Liver (tissue), 9 donors: ENCODE results near the gene PWWP2B. TPM values are rescaled to one million over a fixed set of nuclear protein-coding genes. Genes with fewer than 3 reads are reported as not detected.

Experiments used
- DNase-seq: peaks from one replicate; pipeline ENCODE4 v3.0.0-alpha.2; 2017; ENCODE audit warnings: low spot score
- H3K27ac ChIP-seq, 2 donors: one replicate each; pipeline ENCODE4 v1.7.0; 2013; ENCODE audit warnings: inconsistent platforms in 2 of 2, low read length in 2 of 2, control low read depth in 1 of 2, low read depth in 1 of 2, mild to moderate bottlenecking in 1 of 2
- H3K27me3 ChIP-seq, 4 donors: one replicate each; pipeline versions ENCODE4 v1.6.1 to v1.7.0; 2013; ENCODE audit warnings: low read length in 3 of 4, inconsistent platforms in 1 of 4, mild to moderate bottlenecking in 1 of 4, moderate library complexity in 1 of 4; ENCODE audit not compliant: control insufficient read depth in 4 of 4, insufficient read depth in 4 of 4
- H3K36me3 ChIP-seq, 4 donors: one replicate each; pipeline versions ENCODE4 v1.6.1 to v1.7.0; 2013; ENCODE audit warnings: low read length in 3 of 4, mild to moderate bottlenecking in 3 of 4, low read depth in 1 of 4, moderate library complexity in 1 of 4; ENCODE audit not compliant: control insufficient read depth in 4 of 4, insufficient read depth in 3 of 4
- H3K4me1 ChIP-seq, 4 donors: one replicate each; pipeline versions ENCODE4 v1.6.1 to v1.7.0; 2013; ENCODE audit warnings: low read length in 3 of 4, mild to moderate bottlenecking in 3 of 4, moderate library complexity in 1 of 4; ENCODE audit not compliant: control insufficient read depth in 4 of 4, insufficient read depth in 4 of 4
- H3K4me3 ChIP-seq, 3 donors: one replicate each; pipeline versions ENCODE4 v1.6.1 to v1.7.0; 2013; ENCODE audit warnings: low read length in 3 of 3, control low read depth in 1 of 3, low read depth in 1 of 3, mild to moderate bottlenecking in 1 of 3
- H3K9ac ChIP-seq, 2 donors: one replicate each; pipeline ENCODE4 v1.7.0; 2013; ENCODE audit warnings: low read length in 2 of 2, mild to moderate bottlenecking in 2 of 2, moderate library complexity in 2 of 2, control low read depth in 1 of 2, low read depth in 1 of 2
- H3K9me3 ChIP-seq, 4 donors: one replicate each; pipeline versions ENCODE4 v1.6.1 to v1.7.0; 2013; ENCODE audit warnings: low read length in 3 of 4; ENCODE audit not compliant: control insufficient read depth in 4 of 4
- CTCF ChIP-seq: fragments of 150-350 bp; IDR thresholded peaks from 2 replicates; pipeline ENCODE4 v1.5.1; 2017; ENCODE audit warnings: improper control_type of control experiment, low read depth, low read length; ENCODE audit not compliant: missing input control
- EGR1 ChIP-seq, 2 donors: IDR thresholded peaks; 2 replicates each; pipeline ENCODE4 v1.6.1; 2016 to 2018; ENCODE audit warnings: antibody characterized with exemption in 2 of 2, low read depth in 2 of 2
- FOXA1 ChIP-seq: IDR thresholded peaks from 2 replicates; pipeline ENCODE4 v1.6.1; 2016; ENCODE audit warnings: antibody characterized with exemption
- FOXA2 ChIP-seq: IDR thresholded peaks from 2 replicates; pipeline ENCODE4 v1.6.1; 2016; ENCODE audit warnings: antibody characterized with exemption
- GABPA ChIP-seq, 2 donors: IDR thresholded peaks in 1 of 2; conservative IDR thresholded peaks in 1 of 2; 2 replicates each; pipeline ENCODE4 v1.6.1; 2016; ENCODE audit warnings: antibody characterized with exemption in 2 of 2, mild to moderate bottlenecking in 1 of 2, moderate library complexity in 1 of 2
- HNF4A ChIP-seq, 2 donors: conservative IDR thresholded peaks; 2 replicates each; pipeline ENCODE4 v1.6.1; 2016; ENCODE audit warnings: antibody characterized with exemption in 2 of 2, mild to moderate bottlenecking in 2 of 2
- HNF4G ChIP-seq: IDR thresholded peaks from 2 replicates; pipeline ENCODE4 v1.6.1; 2016; ENCODE audit warnings: antibody characterized with exemption
- JUND ChIP-seq, 2 donors: IDR thresholded peaks; 2 replicates each; pipeline ENCODE4 v1.6.1; 2016; ENCODE audit warnings: antibody characterized with exemption in 2 of 2
- MAX ChIP-seq: IDR thresholded peaks from 2 replicates; pipeline ENCODE4 v1.6.1; 2016; ENCODE audit warnings: antibody characterized with exemption
- NR2F2 ChIP-seq: IDR thresholded peaks from 2 replicates; pipeline ENCODE4 v1.6.1; 2016; ENCODE audit warnings: antibody characterized with exemption
- RAD21 ChIP-seq, 2 donors: IDR thresholded peaks; 2 replicates each; pipeline ENCODE4 v1.6.1; 2016; ENCODE audit warnings: antibody characterized with exemption in 2 of 2, mild to moderate bottlenecking in 2 of 2
- REST ChIP-seq: IDR thresholded peaks from 2 replicates; pipeline ENCODE4 v1.6.1; 2016; ENCODE audit warnings: antibody characterized with exemption, mild to moderate bottlenecking
- RXRA ChIP-seq, 2 donors: IDR thresholded peaks; 2 replicates each; pipeline ENCODE4 v1.6.1; 2017 to 2018; ENCODE audit warnings: antibody characterized with exemption in 2 of 2, mild to moderate bottlenecking in 1 of 2
- SP1 ChIP-seq: IDR thresholded peaks from 2 replicates; pipeline ENCODE4 v1.6.1; 2018; ENCODE audit warnings: antibody characterized with exemption, mild to moderate bottlenecking
- YY1 ChIP-seq: IDR thresholded peaks from 2 replicates; pipeline ENCODE4 v1.6.1; 2016; ENCODE audit warnings: antibody characterized with exemption, mild to moderate bottlenecking
- WGBS: extraction: QIAGEN DNeasy Blood & Tissue Kit; methylation state at CpG from one replicate; pipeline ENCODE4 v1.1.7; 2013; 5-methylcytosine and 5-hydroxymethylcytosine counted together
- polyA plus RNA-seq, 2 donors: library from polyadenylated mRNA; stranded (reverse) in 1 of 2; unstranded in 1 of 2; fragments of 200-250 nt in 1 of 2; fragments of >200 nt in 1 of 2; fragmentation: Nextera tagmentation in 1 of 2; extraction: Ambion mirVana in 1 of 2; gene quantifications; one replicate each; pipeline versions ENCODE4 v1.2.1 to v1.2.3, GENCODE V29; 2013 to 2015
- total RNA-seq, 2 donors: library from RNA; depleted of rRNA; stranded (reverse); fragments of >200 nt; gene quantifications; one replicate each; pipeline ENCODE4 v1.2.3, GENCODE V29; 2014
- donor health status: healthy.
- donor health status: healthy.
- donor health status: healthy.
- donor health status: healthy.
- donor health status: healthy.

PWWP2B gene
- total and polyA plus RNA-seq, 4 donors = 0.75 to 4.2 (median 3.6) TPM

GRCh38 chr10:132353456-132354355 lies 43.3 kb upstream of the PWWP2B start (continued):
- no peak for TF ChIP-seq EGR1 (IDR thresholded peaks at IDR 0.05; ENCODE audit: low read depth in 2 of 2)
- TF ChIP-seq RXRA (IDR thresholded peaks at IDR 0.05) = no peak
- TF ChIP-seq RAD21 (IDR thresholded peaks at IDR 0.05) = no peak
- no peak for TF ChIP-seq MAX
- no peak for TF ChIP-seq SP1
- no peak for TF ChIP-seq FOXA2
- no peak for TF ChIP-seq JUND (IDR thresholded peaks at IDR 0.05)
- TF ChIP-seq FOXA1 = no peak
- no peak for TF ChIP-seq NR2F2

- TF ChIP-seq GABPA (IDR thresholded peaks at IDR 0.05 in 1 of 2, conservative IDR thresholded peaks at IDR 0.05 in 1 of 2) (no peak), CTCF (no peak), YY1 (no peak), JUND (IDR thresholded peaks at IDR 0.05) (no peak), MAX (no peak)
- Histone ChIP-seq H3K36me3 (peaks cover 0 to 3% (median 0%) of the 10 kb centered on the region in 4 donors), H3K4me3 (no peak overlapping the region), H3K9me3 (no peaks in the 10 kb centered on the region), H3K27me3 (no peaks in the 10 kb centered on the region), H3K9ac (no peak overlapping the region), H3K27ac (no peak overlapping the region), H3K4me1 (no peaks in the 10 kb centered on the region)
- no peak for DNase-seq
- WGBS = 94% methylated on average over 32 of the region's 32 CpGs
These were observed 42.5 kb upstream of the PWWP2B start for GRCh38 chr10:132354356-132355094.

- peaks cover 0 to 3% (median 0%) of the 10 kb centered on the region in 4 donors for H3K36me3 ChIP-seq
- 95% methylated on average over 17 of the region's 17 CpGs for WGBS
- no peak for DNase-seq
- H3K9me3 ChIP-seq = no peaks in the 10 kb centered on the region
- TF ChIP-seq HNF4G = no peak
- no peak for TF ChIP-seq YY1
- no peak for TF ChIP-seq FOXA2
- no peak for TF ChIP-seq HNF4A (conservative IDR thresholded peaks at IDR 0.05)
- TF ChIP-seq FOXA1 = no peak
- no peak for TF ChIP-seq EGR1 (IDR thresholded peaks at IDR 0.05; ENCODE audit: low read depth in 2 of 2)
- no peak for TF ChIP-seq JUND (IDR thresholded peaks at IDR 0.05)
- TF ChIP-seq NR2F2 = no peak
- no peak for TF ChIP-seq RAD21 (IDR thresholded peaks at IDR 0.05)
- TF ChIP-seq REST = no peak
- TF ChIP-seq RXRA (IDR thresholded peaks at IDR 0.05) = no peak
- no peak for TF ChIP-seq CTCF
- H3K9ac ChIP-seq = no peak overlapping the region
- H3K27ac ChIP-seq = no peak overlapping the region
- H3K4me3 ChIP-seq = no peak overlapping the region
- no peaks in the 10 kb centered on the region for H3K4me1 ChIP-seq
- no peaks in the 10 kb centered on the region for H3K27me3 ChIP-seq
These were observed 41.7 kb upstream of the PWWP2B start for GRCh38 chr10:132355297-132355696.
